Effector CD4-positive, alpha-beta T cell (primary cell): ENCODE measurements around the gene NDE1.
"Not testable (repeated sequence)": the region's sequence is repeated elsewhere in the genome, so short reads cannot be mapped to it uniquely, and the experiment has no call there.

Experiments used
- DNase-seq: peaks from one replicate; pipeline ENCODE4 v3.0.0-alpha.2; 2020

The NDE1 gene

DNA sequence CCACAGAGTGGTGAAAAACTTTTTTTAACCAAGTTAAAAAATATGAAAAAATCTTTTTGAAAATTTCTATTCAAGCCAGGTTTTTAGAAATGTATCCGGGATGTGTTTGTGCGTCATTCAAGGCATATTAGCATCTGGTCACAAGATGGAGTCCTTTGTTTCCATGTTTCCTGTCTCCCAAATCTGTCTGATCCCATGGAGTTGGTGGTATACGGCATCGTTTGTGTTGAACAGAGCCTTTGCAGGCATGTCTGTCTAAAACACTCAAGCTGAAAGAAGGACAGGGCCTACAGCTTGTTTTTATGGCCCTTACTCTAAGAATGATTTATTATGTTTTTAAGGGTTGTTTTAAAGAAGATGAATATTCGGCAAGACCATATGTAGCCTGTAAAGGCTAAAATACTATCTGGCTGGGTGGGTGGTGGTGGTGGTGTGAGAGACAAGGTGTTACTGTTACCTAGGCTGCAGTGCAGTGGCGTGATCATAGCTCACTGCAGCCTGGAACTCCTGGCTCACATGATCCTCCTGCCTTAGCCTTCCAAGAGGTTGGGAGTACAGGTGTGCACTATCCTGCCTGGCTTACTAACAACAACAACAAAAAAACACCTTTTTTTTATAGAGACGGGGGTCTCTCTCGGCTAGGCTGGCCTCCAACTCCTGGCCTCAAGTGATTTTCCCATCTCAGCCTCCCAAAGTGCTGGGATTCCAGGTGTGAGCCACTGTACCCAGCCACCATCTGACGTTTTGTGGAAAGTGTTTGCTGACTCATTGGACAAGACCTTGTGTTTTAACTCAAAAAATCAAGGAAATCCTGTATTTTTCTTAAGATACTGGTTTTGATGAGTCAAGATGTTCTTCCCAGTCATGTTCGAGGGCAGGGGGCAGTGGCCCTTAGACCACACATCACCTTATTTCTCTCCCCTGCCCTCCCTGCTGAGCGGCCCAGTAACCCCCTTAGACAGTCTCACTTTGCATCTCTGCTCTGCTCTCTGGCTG lies 52.2 kb downstream of the NDE1 start:
- no peak for DNase-seq

DNA sequence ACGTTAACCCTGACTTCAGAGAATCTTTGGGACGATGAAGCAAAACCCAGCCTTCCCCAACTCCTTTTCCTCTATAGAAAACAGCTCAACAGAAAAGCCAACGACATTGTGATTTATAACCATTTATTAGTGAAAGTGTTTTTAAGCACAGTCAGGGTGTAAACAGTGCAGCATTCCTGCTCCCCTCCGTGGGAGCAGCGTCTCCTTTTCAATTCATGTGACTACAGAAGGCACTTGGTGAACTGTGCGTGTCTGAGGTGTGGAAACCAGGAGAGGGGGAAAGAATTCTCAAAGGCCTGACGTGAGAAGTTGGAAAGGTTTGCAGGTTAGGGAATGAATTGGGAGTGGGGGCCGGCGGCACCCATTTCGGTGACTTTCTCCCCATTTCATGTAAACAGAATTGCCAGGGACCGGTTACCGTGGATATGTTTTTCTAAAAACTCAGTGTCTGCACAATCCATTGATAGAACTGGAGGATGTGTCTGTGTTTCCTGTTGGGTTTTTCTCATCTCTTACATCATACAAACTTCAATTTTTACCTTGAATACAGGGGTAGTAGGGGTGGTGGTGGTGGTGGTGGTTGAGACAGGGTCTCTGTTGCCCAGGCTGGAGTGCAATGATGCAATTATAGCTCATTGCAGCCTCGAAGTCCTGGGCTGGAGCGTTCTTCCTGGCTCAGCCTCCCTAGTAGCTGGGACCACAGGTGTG lies 53.1 kb downstream of the NDE1 start:
- no peak for DNase-seq

GRCh38 chr16:15704545-15704987 lies 54.5 kb downstream of the NDE1 start:
- DNase-seq, result peak; percentile 69

- DNase-seq, result no peak
Measured at GRCh38 chr16:15705064-15705565, 55.1 kb downstream of the NDE1 start.

DNA sequence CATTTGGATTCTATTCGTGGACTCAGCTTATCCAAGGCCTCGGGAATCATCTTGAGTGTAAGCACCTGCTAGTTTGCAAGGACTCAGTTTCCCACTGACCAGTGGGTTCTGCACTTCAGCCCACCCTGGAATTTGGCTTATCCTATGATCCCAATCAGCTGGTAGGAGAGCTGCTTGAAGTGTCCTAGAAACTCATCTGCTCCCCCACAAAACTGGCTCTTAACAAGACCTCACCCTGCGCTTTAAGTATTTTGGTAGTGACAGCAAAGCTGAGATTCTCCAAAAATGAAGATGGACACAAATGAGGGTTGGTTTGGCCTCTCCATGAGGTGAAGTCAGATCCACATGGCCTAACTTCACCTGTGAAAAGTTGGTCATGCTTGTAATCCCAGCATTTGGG lies 57.3 kb downstream of the NDE1 start:
- no peak for DNase-seq

DNA sequence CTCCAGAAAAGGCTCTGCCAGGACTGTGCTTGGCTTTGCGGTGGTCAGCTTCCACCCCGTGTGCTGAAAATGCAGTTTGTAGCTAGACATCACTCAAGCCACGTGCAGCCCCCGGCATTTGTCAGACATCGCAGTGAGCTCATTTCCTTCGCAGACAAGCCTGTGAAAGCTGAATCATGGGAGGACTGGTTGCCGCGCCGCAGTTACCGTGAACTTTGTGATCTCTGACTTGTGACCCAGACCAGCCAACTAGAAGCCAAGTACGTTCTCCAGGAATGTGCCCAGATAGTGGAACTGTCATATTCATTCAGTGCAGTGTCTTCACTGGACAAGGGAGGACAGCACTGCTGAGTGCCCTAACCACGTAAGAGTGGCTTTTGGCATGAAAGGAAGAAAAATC lies 58.1 kb downstream of the NDE1 start:
- no peak for DNase-seq

DNA sequence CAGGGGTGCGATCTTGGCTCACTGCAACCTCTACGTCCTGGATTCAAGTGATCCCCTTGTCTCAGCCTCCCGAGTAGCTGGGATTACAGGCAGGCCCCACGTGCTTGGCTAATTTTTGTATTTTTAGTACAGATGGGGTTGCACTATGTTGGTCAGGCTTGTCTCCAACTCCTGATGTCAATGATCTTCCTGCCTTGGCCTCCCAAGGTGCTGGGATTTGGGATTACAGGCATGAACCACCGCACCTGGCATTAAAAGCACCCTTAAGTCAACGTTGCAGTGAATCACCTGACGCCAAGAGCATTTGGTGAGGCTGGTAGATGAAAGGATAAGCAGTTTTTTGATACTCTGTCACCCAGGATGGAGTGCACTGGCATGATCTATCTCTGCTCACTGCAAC lies 59.0 kb downstream of the NDE1 start:
- no peak for DNase-seq

DNA sequence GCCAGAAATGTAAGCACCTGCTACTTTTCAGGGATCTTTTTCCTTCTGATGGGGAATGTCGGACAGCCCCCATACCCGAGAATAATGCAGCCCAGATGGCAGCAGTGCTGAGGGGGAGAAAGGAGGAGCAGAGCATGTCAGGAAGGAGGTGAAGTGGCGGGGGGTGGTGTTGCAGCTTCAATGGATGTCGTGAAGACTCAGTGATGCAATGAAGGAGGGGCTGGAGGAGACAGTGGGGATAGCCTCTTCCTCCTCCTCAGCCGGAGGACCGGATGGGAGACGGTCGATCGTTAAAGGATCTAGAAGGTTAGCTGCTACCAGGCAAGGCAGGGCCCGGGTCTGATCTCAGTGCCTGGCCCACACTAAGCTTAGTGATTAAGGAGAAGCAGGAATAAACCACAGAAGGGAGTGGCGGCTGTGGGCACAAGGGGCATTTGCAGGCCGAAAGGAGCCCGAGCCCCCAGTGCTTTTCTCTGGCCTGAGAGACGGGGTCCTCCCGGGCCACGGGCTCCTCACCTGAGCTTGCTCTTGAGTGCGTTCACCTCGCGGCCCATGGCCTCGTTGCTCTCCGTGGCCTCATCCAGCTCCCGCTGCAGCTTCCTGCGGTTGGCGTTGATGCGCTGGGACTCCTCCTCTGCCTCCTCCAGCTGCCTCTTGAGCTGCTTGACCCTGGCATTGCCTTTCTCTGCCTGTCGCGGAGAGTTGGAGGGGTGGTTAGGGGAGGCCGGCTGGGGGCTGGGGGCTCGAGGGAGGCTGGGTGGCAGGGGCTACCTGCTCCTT lies 64.5 kb downstream of the NDE1 start:
- DNase-seq, result no peak

DNA sequence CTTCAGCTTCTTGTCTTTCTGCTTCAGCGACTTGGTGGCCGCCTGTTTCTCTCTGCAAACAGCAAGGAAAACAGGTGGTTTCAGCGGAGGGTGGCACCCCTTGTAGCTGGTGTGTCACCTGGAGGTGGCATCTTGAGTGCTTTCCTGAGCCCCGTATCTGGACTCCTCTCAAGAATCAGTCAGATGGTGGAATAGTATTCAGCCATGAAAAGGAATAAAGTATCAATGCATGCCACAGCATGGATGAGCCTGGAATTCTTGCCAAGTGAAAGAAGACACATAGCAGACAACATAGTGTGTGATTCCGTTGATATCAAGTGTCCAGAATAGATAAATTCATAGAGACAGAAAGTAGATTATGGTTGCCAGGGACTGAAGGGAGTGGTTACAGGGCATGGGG lies 65.2 kb downstream of the NDE1 start:
- no peak for DNase-seq

DNA sequence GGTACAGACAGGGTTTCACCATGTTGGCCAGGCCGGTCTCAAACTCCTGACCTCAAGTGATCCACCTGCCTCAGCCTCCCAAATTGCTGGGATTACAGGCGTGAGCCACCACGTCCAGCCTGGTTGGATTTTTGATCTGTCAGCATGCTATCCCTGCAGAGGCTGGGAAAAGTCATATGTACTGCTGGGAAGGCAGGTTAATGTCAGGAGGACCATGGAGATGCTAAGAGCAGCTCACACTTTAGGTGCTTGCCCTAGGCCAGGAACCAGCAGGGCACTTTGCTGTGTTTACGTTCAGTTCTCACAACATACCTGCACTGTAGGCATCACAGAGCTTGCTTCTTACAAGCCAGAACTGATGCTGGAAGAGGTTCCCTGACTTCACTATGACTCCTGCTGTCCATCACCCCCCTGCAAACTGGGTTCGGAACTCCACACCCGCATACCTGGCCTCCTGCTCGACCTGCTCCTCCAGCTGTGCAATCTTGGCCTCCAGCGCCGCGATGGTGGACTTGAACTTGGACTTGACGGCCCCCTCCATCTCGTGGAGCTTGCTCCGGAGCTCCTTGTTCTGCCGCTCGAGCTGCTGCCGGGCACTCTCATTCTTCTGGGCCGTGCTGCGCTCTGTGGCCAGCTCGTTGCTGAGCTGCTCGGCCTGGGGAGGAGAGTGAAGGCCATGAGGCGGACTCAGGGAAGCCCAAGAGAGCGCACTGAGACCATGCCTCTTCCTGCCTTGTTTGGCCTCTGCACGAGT lies 66.8 kb downstream of the NDE1 start:
- no peak for DNase-seq

DNA sequence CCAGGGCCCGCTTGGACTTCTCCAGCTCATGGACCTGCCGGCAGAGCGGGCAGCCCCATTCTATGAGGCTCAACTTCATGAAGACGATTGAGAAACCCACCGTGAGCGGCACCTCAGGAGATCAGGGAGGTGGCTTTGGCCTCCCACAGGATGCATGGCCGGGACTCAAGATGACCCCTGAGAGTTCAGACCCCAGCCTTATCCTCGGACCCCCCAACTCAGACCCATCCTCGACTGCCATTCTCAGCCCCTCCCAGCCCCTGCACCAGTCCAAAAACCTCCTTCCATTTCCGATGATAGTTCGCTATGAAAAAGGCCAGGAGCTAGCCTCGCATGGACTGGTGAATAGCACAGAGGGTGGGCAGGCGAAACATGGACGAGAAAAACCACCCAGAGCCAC lies 71.0 kb downstream of the NDE1 start:
- no peak for DNase-seq

DNA sequence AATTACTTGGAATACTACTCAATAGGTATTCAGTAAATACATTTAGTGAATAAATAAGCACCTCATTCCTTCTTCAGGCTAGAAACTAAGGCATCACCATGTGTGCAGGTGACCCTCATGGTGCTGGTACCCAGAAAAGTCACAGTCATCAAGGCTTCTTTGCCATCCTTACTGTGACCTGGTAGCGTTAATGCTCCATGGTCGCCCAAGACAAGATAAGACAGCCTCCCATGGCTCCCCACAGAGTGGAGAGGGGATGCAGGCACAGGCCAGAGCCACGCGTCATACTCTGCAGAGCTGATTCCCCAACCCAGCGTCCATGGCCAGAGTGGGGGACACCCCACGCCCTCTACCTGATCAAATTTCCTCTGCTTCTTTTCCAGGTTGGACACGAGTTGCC lies 73.8 kb downstream of the NDE1 start:
- DNase-seq, result no peak

GRCh38 chr16:15725641-15726240 lies 75.7 kb downstream of the NDE1 start:
- no peak for DNase-seq

DNA sequence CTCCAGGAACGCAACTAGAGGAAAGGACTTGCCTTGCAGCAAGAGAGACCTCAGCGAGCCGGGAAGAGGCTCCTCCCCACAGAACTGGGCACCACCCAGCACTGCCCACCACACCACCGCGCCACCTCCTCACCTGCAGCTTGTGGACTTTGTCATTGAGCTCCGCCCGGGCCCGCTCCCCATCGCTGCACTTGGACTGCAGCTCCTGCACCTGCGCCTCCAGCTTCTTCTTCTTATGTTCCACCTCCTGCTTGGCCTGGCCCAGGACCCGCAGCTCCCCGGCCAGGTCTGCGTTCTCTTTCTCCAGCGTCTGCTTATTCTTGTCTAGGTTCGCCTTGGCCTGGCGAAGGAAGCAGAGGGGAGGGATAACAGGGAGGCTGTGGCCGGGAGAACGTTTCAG lies 76.7 kb downstream of the NDE1 start:
- DNase-seq, result no peak

DNA sequence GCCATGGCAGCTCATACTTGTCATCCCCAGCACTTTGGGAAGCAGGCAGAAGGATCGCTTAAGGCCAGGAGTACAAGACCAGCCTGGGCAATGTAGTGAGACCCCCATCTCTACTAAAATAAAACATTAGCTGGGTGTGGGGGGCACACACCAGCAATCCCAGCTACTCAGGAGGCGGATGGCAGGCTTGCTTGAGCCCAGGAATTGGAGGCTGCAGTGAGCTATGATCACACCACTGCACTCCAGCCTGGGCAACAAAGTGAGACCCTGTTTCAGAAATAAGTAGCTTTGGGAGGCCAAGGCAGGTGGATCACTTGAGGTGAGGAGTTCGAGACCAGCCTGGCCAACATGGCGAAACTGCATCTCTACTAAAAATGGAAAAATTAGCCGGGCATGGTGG lies 77.7 kb downstream of the NDE1 start:
- not testable (repeated sequence) for DNase-seq

GRCh38 chr16:15729152-15729551 lies 79.1 kb downstream of the NDE1 start:
- DNase-seq, result no peak

GRCh38 chr16:15732416-15732815 lies 82.4 kb downstream of the NDE1 start:
- no peak for DNase-seq

DNA sequence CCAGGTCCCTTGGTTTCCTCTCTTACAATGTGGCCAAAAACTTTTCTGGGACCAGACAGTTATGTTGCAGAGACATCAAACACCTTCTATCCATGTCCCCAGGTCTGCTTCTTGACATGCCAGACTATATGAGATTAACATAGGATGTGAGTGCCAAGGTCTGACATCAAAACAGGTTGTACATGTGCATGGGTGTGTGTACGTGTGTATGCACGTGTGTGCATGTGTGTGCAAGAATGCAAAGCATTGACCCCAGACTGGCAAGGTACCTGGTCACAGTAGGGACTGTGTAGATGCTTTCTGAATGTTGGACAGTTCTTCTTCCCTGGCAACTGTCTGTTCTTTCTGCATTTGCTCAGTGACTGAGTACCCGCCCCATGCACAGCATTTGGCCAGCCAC lies 85.6 kb downstream of the NDE1 start:
- DNase-seq, result no peak

DNA sequence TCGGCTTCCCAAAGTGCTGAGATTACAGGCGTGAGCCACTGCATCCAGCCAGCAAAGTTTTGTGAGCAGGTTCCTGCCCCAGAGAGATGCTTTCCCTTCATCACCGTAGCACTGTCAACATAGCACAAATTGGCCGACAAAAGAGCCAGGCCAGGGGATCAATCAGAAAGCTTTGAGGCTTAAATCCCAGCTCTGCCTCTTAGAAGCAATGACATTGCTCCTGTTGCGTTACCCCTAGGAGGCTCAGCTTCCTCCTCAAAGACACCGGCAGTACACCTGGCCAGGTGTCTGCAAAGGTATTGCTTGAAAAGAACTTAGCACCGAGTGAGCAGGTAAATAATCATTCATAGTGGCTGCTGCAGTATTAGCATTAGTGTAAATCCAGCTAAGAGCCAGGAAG lies 86.5 kb downstream of the NDE1 start:
- no peak for DNase-seq

GRCh38 chr16:15737140-15737644 lies 87.1 kb downstream of the NDE1 start:
- no peak for DNase-seq

GRCh38 chr16:15739464-15739863 lies 89.4 kb downstream of the NDE1 start:
- DNase-seq, result no peak

GRCh38 chr16:15739950-15740349 lies 89.9 kb downstream of the NDE1 start:
- DNase-seq, result no peak
